GM12873 (cell line): Measurements from ENCODE around the gene MARS1.

ENCODE experiments used
- TF ChIP-seq, protein P1 (sequence below): IDR thresholded peaks from 2 replicates; pipeline ENCODE4 v1.5.1; 2012; ENCODE audit warnings: low read depth, mild to moderate bottlenecking, moderate library complexity, low read length, control low read depth; ENCODE audit not compliant: insufficient read depth; ENCODE audit errors: missing control alignments

The MARS1 gene

DNA sequence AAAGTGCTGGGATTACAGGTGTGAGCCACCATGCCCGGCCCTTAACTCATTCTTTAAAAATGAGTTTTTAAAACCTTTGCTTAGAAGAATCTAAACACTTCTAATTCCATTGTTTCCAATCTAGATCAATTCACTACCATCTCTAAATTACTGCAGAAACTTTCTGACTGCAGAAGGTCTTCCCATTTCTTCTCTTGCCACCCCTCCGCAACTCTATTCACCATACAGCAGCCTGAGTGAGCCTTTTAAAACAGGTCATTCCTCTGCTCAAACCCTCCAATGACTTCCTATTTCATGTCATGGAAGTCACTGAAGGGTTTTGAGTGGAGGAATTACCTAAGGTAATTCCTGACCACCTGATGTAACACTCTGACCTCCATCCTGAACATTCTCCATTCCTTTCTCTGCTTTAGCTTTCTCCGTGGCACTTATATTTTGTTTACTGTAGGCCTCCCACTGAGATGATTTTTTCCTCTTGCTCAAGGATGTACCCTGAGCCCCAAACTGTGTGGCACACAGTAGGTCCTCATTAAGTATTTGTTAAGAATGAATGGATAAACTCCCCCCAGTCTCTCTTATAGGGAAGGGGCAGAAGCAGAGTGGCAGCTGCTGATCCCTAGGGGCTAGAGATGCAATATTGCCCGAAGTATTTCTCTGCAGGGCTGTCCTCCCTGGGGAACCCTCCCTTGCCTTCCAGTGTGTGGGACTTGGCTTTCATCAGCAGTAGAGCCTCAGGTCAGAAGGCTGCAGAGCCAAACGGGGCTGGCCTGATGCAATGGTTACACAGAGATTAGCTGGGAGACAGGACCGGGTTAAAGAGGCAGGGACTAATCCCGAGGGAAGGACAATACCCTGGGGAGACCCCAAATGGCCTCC, 31.3 kb downstream of the MARS1 start:
- TF ChIP-seq, protein P1, sequence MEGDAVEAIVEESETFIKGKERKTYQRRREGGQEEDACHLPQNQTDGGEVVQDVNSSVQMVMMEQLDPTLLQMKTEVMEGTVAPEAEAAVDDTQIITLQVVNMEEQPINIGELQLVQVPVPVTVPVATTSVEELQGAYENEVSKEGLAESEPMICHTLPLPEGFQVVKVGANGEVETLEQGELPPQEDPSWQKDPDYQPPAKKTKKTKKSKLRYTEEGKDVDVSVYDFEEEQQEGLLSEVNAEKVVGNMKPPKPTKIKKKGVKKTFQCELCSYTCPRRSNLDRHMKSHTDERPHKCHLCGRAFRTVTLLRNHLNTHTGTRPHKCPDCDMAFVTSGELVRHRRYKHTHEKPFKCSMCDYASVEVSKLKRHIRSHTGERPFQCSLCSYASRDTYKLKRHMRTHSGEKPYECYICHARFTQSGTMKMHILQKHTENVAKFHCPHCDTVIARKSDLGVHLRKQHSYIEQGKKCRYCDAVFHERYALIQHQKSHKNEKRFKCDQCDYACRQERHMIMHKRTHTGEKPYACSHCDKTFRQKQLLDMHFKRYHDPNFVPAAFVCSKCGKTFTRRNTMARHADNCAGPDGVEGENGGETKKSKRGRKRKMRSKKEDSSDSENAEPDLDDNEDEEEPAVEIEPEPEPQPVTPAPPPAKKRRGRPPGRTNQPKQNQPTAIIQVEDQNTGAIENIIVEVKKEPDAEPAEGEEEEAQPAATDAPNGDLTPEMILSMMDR, result no peak

DNA sequence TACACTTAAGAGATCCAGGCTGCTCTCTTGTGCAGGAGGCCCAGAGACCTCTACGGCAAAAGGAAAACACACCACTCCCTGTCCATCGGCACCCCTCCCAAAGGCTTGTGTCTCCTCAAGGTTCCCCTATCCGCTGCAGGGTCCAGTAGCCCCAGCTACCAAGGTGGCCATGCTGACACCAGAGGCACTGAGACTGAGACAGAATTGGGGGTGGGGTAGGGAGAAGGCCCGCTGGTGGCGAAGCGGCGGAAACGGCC, 31.9 kb downstream of the MARS1 start:
- TF ChIP-seq, protein P1, result no peak

DNA sequence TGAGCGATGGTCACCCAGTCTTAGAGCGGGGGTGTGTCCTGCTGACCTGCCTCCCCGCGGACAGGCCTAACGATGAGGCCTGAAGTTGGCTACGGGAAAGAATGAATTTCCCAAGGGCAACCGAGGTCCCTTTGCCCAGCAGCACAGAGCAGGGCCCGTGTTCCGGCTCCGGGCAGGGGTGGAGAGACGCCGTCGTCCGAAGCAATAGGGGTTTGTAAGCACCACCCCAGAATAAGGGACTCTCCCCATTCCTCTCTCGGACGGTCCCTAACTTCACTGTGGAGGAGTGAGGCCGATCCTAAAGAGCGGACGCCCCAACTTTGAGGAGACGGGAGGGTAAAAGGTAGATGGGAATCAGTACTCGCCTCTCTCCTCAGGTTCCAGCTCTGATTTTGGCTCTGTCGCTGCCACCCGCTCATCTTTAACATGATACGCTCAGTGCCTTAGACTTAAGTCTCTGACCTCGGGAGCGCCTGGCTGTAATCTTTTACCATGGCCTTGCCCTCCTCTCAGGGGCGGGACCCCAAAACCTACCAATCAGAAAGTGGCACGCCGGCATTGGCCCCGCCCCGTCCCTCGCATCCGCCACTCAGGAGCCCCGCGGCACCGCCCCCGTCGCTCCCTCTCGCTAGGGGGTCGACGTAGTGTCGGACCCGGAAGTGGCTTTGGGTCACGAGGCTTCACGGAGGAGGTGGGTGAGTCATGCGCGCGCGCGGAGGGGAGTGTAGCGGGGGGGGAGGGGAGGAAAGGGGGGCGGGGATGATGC, 32.4 kb downstream of the MARS1 start, which contains the start of gene DDIT3:
Gene DDIT3 (minus strand): TSS at position 462 of the 766 bp plus-strand sequence. CDS start 3,108 bp downstream, outside the sequence.
- TF ChIP-seq, protein P1, result no peak

DNA sequence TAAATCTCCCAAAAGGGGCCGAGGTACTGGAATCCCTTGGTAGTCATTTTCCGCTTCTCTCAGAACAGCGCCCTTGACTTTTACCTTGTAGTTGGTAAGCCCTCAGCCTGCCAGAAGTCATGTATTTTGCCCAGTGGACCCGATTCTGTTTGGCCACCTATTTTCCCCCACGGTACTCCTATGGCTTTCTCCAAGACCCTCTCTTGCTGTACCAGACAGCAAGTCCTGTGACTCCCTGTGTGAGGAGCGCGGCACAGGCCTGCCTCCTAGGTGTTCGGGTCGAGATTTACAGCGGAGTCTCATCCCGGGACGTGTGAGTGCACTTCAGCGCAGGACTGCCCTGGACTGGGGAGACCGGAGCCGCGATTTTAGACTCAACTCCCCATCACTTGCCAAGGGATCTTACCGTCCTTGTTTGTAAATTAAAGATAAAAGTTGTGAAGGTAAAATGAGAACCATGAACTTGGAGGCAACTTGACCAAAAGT, 33.7 kb downstream of the MARS1 start:
- TF ChIP-seq, protein P1, result no peak

DNA sequence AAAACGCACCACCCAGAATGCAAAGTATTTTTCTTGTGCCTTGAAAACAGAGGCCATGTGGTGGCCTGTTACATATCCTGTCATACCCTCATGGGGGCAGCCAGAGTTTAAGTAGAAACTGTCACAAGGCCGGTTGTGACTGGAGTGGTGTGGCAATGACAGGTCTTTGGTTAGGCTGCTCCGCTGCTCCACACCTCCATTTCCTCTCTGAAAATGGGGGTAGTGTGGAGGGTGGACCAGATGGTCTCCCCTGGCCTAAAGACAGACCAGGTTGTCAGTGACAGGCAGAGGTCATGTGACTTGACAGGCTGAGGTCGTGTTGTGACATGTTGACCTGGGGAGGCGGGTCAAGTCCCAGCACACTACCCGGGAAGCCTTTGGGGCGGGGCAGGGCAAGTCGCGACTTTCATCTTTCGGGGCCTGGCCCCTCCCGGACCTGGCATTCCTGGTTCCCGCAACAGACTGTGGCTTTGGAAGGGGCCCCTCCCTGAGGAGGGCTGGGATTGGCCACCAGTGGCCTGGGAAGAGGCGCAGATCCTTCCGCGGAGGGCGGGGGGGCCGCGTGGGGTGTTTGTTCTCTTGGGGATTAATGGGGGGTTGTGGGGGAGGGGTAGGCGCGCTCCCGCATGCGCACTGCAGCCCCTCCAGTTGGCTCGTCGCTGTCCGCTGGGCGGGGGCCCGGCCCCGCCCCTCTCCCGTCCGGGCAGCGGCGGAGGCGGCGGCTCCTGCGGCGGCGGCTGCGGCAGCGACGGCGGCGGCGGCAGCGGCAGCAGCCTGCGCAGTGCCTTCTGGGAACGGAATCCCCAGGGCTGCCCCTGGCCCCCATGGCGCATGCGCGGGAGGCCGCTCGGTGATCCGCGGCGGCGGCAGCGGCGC, 34.4 kb downstream of the MARS1 start, which contains the start of gene MBD6:
Gene MBD6 (plus strand): TSS at position 814 of the 876 bp plus-strand sequence. CDS start 1,480 bp downstream, outside the sequence.
- TF ChIP-seq, protein P1, result no peak

DNA sequence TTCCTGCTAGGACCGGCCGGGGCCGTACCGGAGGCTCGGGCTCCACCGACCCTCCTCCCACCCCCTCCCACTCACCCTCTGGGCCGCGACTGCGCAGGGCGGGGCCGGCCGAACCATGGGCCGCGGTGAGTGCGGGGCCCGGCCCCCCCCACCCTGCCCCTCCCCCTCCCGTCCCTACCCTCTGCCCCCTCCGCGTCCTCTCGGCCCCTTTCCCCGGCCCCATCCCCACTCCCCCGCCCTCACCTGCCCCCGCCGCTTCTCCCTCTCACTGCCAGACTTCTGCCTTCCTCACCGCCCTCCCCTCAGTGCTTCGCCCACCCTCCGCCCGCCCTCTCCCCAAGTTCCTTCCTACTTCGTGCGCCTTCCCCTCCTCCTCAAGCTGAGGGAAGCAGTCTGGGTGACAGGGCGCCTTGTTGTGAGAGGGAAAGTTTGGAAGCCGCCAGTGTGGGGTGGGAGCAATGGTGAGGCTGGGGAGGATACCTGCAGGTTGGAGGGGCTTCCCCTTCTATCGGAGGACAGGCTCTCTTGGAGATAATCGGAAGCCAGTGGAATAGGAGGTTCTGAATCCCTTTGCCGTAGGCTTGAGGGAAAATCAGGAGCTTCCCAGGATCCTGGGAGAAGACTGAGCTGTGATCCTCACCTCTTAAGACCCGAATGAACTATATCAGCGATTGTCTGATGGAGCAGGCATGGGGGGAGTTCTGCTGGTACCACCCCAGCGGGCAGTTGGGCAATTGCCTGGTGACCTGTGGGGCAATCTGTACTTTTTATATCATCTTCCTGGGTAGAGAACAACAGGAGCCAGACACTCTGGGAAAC, 35.2 kb downstream of the MARS1 start:
- TF ChIP-seq, protein P1, result no peak
